Stimulated activated CD8-positive, alpha-beta memory T cell treated with anti-CD3 and anti-CD28 coated beads, Interleukin-4, amount 100 ng/mL, for 48 hours (primary cell): ENCODE data around the gene ANKRD13A.
"Not testable (repeated sequence)": the region's sequence is repeated elsewhere in the genome, so short reads cannot be mapped to it uniquely, and the experiment has no call there.

Source experiments
- DNase-seq: peaks from one replicate; pipeline ENCODE4 v3.0.0-alpha.2; 2020

ANKRD13A gene

DNA sequence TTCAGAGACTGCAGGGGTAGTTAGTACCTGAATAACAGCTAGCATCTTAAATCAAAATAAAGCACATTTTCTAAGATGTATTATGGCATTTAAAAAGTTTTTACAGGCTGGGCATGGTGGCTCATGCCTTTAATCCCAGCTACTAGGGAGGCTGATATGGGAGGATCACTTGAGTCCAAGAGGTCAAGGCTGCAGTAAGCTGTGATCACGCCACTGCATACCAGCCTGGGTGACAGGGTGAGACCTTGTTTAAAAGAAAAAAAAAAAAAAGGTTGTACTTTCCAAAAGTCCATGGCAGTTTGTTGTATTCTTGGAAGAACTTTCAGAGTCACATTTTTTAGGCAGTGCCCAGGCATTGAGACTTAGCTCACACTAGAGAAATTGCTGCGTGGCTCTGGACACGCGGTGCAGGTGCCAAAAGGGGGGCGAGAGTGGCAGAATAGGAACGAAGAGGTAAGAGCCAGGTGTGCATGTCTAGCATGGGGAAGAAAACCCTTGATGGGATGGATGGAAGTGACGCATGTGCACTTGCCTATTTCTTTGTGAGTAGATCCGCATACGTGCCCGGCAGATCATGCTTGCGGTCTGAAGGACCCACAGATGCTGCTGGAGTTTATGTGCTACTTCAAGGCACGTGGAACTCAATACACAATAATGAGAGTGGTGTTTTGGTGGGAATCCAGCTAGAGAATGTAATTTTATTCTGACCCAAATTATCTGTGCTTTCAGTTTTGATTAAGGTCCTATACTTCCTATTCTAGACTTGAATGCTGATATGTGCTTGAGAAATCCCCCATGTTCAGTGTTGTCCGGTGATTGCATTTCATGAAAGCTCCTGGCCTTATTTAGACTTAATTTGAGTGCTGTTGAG, 11.9 kb downstream of the ANKRD13A start:
- DNase-seq: no peak

DNA sequence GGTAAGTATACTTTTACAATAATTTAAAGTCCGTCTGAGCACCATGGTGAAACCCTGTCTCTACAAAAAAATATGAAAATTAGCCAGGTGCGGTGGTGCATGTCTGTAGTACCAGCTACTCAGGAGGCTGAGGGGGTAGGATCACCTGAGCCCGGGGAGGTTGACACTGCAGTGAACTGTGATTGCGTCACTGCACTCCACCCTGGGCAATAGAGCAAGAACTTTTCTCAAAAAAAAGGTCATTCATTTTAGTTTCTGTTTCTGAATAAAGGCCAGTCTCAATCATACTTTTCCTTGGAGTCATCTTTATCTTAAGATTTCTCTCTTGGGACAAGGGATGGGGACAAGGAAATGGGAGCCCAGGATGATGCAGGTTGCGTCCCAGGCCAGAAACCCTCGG, 12.9 kb downstream of the ANKRD13A start:
- no peak for DNase-seq

DNA sequence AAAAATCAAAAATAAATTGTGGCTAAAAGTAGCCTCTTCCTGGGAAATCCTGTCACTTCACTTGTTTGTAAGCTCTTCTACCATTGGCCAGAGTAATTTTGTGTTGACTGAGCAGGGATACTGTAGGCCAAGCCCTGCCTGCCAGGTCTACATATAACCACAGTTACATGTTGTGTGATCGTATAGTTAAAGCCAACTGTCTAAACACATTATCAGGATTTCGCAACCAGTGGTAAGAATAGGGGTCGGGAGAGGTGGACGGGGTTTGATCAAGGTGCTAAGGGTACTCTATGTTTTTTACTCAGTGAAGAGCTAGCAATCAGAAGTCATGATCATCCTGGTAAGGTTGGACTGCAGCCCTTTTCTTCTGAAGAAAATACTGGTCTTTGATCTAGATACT, 13.4 kb downstream of the ANKRD13A start:
- DNase-seq: no peak

DNA sequence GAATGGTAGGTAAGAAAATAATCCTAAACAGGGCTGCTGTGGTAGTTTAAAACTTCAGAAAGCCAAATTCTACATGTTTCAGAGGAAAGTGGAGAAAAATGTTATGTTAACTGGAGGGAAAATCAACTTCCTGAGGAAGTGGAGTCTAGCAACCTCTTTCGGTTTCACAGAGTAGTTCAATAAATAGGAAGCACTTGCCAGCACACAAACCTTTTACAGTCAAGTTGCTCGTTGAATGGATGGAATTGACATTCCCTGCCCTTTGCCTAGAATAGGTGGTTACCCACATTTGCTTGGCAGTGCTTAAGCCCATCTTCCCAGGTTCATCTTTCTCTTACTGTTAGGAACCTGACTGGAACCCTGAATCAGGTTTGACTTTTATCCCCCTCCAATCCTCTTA, 15.9 kb downstream of the ANKRD13A start:
- DNase-seq: no peak

DNA sequence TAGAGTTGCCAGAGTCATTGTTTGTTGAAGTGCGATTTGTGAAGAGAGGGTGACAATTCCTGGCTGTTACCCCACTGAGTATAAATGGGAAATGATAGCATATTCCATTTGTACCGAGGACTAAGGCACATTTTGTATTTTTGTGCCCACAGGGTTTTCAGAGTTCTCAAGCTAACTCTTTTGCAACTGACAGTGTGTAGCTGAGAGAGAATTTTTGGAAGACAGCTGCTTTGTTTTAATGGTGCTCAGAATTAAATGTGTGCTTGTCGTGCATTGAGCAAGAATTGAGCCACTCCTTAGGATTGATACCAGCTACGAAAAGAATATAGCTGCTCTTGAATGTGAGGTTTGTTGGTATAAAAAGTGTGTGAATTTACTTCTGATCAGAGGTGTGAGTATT, 21.7 kb downstream of the ANKRD13A start:
- DNase-seq: no peak

DNA sequence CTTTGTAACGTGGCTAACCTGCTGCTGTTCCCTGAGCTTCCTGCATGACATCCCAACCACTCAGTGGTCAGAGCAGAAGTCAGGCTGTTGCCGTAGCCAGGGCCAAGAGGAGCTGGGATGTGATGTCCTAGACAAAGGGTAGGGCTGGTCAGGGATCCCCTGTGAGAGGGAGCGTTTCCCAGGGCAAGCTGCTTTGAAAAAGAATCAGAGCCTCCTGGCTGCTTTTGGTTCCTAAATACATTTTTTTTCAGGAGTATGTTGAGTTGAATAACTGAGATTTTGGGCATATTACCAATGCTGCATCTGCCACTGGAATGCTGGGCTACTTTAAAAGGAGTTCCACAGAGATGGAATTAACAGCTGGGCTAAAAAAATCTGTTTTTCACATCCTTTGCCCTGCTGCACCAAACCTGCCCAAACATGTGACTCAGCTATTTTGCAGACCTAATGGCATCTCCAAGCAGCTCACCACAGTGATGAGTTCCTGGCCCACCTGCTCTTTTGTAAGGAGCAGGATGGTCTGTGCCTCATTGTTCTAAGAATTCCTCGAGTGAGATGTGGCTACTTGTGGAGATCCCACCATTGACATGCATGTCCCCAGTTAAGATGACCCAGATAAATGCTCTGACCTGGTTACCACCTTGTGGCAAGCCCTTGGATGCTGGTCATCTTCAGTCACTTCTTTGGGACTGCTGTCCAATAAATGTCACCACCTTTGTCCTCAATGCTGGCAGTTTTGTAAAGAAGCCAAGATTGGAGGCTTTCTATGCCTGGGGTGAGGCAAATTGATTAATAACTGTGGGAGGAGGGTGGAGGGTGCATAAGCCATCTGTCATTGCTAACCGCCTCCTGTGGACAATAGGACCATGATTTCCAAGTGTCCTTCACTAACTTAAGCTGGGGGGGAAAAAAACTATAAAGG, 24.1 kb downstream of the ANKRD13A start:
- no peak for DNase-seq

DNA sequence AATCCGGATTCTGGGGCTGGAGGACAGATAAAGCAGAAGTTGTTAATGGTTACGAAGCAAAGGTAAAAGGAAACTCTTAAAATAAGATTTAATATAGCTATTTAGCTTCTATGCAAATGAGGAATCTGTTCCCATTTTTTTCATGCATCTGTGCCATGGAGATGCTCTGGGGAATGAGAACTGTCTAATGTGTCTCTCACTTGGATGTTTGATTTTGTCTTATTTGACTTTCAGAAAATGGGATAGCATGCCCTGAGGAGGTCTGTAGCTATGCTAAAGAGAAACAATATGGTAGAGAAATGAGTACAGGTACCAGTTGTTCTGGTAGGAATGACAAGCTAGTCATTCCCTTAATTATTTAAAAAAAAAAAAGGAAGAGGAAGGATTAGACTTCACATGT, 24.8 kb downstream of the ANKRD13A start:
- DNase-seq: no peak

DNA sequence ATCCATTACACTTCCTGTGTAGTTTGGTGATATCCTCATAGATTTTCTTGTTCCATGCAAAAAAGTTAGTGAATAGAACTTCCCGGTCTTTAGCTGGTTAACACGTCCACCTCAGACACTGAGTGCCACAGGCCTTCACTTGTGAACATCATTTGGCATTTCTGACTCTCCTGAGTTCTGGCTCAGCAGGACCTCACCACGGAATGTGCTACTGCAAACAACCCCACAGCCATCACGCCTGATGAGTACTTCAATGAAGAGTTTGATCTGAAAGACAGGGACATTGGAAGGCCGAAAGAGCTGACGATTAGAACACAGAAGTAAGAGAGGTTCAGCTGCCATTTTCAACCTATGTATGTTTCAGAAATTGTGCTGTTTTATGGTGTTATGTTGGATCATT, 29.1 kb downstream of the ANKRD13A start:
- no peak for DNase-seq

DNA sequence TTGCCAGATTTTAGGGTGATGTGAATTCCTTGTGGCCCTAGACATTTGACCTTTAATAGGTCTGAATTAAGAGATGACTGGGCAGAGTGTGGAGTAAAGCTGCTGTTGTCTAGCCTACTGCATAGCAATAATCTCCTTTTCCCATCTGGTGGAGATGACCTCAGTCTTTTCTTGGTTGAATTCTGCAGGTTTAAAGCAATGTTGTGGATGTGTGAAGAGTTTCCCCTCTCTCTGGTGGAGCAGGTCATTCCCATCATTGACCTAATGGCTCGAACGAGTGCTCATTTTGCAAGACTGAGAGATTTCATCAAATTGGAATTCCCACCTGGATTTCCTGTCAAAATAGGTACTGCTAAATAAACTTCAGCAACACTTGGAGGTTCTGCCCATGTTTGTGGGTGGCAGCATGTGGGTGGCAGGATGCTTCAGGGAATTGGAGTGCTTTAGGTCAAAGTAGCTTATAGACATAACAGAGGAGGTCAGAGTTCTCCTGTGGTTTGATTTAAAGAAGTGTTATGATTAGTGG, 30.1 kb downstream of the ANKRD13A start:
- DNase-seq: no peak

DNA sequence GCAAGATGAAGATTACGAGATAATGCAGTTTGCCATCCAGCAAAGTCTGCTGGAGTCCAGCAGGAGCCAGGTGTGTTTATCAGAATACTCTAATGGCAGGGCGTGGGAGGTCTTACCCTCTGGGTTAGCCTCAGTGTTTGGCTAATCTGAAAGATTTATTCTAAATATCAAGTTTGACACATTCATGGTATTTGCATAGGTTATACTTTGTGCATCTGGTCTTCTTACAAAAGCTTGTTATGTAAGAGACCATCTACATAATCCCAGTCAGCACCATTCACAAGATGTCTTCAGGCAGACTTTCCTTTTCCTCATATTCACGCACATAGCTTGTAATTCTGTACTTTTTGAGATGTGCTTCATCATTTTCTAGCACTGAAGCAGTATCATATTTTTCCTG, 34.7 kb downstream of the ANKRD13A start:
- no peak for DNase-seq

DNA sequence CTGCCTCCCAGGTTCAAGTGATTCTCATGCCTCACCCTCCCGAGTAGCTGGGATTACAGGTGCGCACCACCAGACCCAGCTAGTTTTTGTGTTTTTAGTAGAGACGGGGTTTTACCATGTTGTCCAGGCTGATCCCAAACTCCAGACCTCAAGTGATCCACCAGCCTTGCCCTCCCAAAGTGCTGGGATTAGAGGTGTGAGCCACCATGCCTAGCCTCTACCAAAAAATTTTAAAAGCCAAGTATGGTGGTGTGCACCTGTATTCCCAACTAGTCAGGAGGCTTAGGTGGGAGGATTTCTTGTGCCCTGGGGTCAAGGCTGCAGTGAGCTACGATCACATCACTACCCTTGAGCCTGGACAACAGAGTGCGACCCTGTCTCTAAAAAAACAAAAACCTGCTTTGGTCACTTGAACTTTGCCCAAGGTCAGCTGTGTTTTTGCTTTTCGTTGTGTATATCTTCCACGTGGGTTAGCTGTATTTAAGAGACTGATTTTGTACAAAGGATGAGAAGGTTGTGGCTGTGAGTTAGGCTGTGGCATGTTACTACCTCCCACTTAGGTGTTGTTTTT, 36.4 kb downstream of the ANKRD13A start:
- no peak for DNase-seq

DNA sequence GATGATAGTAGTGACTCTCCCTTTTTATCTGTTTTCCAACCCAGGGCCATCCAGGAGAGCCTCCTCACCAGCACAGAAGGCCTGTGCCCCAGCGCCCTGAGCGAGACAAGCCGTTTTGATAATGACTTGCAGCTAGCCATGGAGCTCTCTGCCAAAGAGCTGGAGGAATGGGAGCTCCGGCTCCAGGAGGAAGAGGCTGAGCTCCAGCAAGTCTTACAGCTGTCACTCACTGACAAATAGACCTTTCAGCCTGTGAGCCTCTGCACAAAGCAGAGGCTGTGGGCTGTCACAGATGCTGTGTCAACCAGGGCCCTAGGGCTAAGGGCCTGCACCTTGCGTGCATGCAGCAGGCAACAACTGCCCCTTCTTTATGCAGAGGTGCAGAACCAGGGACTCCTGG, 38.1 kb downstream of the ANKRD13A start:
- no peak for DNase-seq

DNA sequence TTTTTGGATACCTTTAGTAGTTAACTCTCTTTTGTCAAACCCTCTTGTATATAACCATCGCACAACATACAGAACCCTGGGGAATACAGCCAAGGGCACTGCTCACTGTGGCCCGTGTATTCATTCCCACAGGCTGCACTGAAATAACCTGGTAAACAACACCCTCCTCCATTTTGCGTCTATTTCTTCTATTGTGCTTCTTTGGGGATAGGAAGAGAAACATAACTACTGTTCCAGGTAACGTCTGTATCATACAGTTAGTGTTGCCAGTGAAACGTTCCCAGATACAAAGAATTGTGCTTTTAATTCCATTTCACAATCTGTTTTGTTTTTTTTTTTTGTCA, 39.5 kb downstream of the ANKRD13A start:
- no peak for DNase-seq

DNA sequence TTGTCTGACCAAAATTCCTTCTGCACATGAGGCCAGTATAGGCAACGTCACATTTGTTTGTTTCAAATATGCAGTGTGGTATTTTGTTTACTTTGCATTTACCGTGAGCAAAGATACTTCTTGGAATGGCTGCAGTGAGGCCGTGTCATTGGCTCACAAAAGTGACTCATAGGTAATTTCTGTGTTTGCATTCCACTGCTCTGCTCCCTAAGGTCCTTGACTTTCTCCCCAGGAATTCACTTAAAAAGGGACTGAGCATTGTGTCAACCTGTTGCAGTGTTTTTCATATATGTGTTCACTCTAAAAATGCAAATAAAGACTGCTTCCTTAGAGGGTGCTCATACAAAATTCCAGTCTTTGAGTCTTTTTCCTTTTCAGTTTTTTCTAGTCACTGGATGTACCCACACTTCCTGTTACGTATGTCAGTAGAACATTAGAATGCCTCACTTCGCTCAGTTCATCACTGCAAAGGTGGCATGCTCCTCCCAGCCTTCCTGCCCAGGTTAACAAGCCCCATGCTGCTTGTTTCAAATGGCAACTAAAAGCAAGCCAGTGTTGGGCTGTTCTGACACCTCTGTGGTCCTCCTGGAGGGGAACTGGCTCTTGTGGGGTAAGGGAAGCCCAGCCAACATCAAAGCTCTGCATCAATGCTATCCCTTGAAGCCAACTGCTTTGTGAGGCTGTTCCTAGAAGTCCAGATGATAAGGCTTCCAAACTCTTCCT, 40.0 kb downstream of the ANKRD13A start:
- DNase-seq: no peak

DNA sequence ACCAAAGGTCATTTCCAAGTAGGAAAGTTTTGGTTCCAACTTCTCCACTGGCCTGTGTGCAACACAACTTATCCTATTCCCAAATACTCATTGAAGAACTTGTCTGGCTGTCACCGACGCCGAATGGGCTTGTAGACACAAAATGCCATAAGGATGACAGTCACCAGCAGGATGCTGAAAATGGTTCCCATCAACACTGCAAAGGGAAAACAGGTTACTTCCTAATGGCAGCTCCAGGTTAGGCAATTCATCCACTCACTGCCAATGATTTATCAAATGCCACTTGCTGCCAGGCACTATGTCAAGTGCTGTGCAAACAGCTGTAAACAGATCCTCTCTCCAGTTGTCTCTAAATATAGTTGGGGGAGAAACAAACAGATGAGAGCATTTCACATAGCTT, 43.0 kb downstream of the ANKRD13A start:
- no peak for DNase-seq

DNA sequence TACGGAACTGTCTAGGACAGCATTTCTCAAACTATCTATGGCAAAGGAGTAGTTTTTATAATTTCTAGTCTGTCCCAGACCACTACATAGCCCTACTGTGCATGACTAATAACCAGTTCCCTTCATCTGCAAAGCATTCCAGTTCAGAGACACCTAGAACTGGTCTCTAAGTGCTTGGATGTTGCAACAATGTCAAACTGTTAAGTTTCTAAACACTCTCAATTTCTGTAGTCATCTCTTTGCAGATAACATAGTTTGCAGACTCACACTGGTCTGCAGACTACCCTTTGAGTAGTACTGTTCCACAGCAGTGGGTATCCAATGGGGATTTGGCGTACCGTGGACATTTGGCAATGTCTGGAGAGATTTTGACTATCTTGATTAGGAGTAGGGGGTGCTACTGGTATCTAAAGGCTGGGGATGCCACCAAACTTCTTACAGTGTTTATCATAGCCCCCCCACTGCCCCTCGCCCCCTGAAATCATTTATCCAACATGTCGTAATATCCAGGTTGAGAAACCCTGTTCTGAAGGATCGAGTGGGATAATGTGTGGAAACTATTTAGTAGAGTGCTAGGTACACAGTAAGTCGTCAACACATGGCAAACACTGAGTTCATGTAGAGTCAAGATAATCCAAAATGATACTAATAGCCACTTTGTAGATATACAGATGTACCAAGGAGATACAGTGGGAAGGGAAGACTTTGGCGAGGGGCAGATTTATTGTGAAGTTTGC, 47.4 kb downstream of the ANKRD13A start:
- no peak for DNase-seq

DNA sequence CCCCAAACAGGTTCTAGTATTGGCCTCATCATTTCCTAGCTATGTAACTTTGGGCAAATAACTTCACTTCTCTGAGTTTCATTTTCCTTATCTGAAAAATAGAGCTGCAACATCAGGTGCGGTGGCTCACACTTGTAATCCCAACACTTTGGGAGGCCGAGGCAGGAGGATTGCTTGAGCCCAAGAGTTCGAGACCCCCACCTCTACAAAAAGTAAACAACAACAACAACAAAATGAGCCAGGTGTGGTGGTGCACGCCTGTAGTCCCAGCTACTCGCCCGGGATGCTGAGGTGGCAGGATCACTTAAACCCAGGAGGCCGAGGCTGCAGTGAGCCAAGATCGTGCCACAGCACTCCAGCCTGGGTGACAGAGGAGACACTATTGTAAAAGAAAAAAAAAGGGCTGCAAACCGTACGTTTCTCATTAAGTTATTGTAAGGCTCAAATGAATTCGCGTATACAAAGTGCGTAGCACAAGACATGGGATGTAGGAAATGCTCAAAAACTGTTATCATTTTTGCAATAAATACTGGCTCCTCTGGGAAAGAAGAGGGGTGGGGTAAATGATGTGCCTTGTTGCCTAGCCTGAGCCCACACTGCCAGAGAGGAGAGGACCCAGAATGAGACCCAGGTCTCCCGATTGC, 48.2 kb downstream of the ANKRD13A start:
- no peak for DNase-seq

DNA sequence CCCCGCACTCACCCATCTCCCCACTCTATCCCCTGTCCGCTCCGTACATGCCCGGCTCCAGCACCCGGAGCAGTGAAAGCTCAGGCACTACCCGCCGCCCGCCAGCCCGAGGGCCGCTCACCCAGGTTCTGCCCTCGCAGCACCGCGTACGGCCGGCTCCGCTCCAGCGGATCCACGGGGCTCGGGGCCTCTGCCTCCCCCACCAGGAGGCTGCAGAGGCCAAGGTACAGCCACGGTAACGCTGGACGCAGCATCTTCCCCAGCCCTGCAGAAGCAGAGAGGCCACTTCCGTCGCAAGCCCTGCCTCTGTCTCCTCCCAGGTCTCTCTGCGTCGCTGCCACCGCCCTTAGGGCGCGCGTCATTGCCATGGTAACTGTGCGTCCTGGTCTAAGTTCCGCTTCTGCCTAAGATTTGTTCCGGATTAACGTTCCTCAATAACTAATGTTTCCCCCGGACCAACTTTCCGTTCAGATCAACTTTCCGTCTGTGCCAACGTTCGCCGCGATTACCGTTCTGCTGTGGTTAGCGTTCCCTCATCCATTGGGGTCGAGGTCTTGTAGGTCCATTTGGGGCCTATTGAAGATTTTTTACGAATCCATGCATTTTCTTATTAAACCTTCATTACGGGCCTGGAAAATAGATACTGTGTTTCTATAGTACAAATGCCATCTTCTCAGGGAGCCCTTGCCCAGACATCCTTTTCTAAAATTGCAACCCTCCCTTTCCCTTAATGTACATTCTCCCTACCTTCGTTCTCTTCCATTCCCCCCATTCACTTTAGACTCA, 49.2 kb downstream of the ANKRD13A start, which contains the start of gene C12orf76:
Gene C12orf76, minus strand, starts transcription at position 281 of the 786 bp plus-strand sequence. Its CDS starts 27 bp downstream, at position 254.
- DNase-seq: peak; percentile 91

DNA sequence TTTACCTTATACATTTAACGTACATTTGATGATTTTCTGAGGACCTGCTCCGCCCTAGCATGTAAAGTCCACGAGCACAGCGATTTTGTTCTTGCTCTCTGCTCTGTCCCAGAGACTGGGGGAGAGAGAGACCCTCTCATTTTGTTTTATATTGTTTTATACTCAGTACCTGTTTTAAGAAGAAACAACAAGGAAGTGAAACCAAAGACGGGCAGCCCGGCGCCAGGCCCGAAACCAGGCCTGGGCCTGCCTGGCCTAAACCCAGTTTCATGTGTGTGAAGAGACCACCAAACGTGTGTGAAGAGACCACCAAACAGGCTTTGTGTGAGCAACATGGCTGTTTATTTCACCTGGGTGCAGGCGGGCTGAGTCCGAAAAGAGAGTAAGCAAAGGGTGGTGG, 49.8 kb downstream of the ANKRD13A start:
- DNase-seq: not testable (repeated sequence)

DNA sequence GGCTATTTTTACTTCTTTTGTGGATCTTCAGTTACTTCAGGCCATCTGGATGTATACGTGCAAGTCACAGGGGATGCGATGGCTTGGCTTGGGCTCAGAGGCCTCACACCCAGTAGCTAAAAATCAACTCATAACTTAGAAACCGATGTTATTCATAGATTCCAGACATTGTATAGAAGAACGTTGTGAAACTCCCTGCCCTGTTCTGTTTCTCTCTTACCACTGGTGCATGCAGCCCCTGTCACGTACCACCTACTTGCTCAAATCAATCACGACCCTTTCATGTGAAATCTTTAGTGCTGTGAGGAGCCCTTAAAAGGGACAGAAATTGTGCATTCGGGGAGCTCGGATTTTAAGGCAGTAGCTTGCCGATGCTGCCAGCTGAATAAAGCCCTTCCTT, 50.4 kb downstream of the ANKRD13A start:
- not testable (repeated sequence) for DNase-seq

DNA sequence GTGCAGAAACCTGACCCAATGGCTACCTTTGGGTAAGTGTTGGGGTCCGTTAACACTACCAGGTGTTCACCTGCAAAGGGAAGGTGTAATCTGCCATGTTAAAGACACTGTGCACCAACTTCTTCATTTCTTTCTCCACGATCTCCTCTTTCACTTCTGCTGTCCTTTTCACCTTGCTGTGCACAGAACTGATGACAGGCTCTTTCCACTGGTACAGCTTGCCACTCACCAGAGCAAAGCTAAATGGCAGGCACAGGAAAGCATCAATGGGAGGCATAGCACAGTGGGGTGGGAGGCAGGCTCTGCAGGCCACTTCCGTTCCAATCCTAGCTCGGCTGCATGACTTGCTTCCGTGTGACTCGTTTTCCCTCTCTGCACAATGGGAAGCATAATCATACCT, 51.7 kb downstream of the ANKRD13A start:
- no peak for DNase-seq
